Posterior vena cava (tissue), 2 donors: ENCODE data around the gene VPREB3. TPM values are rescaled to one million over a fixed set of nuclear protein-coding genes. Genes with fewer than 3 reads are reported as not detected.

Source experiments
- DNase-seq: peaks from one replicate; pipeline ENCODE4 v3.0.0-alpha.2; 2020; ENCODE audit warnings: low spot score
- intact Hi-C, 2 donors: fragments of 100-400 bp; cut with DNase I; formaldehyde crosslinking; loops; one replicate each; pipeline versions ENCODE4 v1.14.1 to v1.14.2; 2022 to 2023
- total RNA-seq, 2 donors: library from RNA; stranded (reverse); fragmentation: NEBNext Ultra II Directional; extraction: Animal tissue kit (Norgen Biotek cat#: 25700); gene quantifications; one replicate each; pipeline ENCODE4 v1.2.1, GENCODE V29; 2021
- donor health status: DM: yes; HTN: yes; CAD: no.
- donor health status: DM: yes; HTN: yes; CAD: no.

Gene VPREB3
- total RNA-seq, 2 donors from 2014 or later = 0.43 TPM; not detected in 1

GRCh38 chr22:23713696-23714595, 40.3 kb downstream of the VPREB3 start:
- intact Hi-C loops = no loop called here
- DNase-seq = peak; percentile 69

GRCh38 chr22:23712256-23712655, 42.0 kb downstream of the VPREB3 start:
- peak; percentile 51 for DNase-seq
- intact Hi-C loops = no loop called here

- intact Hi-C loops = no loop called here
- no peak for DNase-seq
Observed at GRCh38 chr22:23709107-23709506, 45.1 kb downstream of the VPREB3 start.

GRCh38 chr22:23708270-23708669, 46.0 kb downstream of the VPREB3 start:
- intact Hi-C loops = no loop called here
- no peak for DNase-seq

GRCh38 chr22:23705358-23705757, 48.9 kb downstream of the VPREB3 start:
- intact Hi-C loops = no loop called here
- DNase-seq = peak; percentile 7

- intact Hi-C loops = no loop called here
- DNase-seq = no peak
Observed at GRCh38 chr22:23704829-23705228, 49.4 kb downstream of the VPREB3 start.

- DNase-seq = no peak
- intact Hi-C loops = no loop called here
Observed at GRCh38 chr22:23704062-23704461, 50.2 kb downstream of the VPREB3 start.

Other genes starting within 250 kb of the VPREB3 start
- gene IGLL1, start 174.1 kb downstream of the VPREB3 start, total RNA-seq = not detected
- gene DRICH1, start 122.1 kb downstream of the VPREB3 start, total RNA-seq = under 1 TPM; 0.19 to 0.42 TPM
- gene RGL4, start 63.4 kb downstream of the VPREB3 start, total RNA-seq = 1 to 10 TPM in 1 of 2 donors, under 1 TPM in 1; 0.24 to 1.7 TPM
- 1 to 10 TPM; 6.2 to 7.7 TPM for gene ZNF70, start 3.3 kb downstream of the VPREB3 start, total RNA-seq
- gene C22orf15, start 8.6 kb upstream of the VPREB3 start, total RNA-seq = not detected
- 10 to 100 TPM; 59.0 to 68.7 TPM for gene CHCHD10, start 13.5 kb upstream of the VPREB3 start, total RNA-seq
- 1 to 10 TPM; 2.8 to 5.8 TPM for gene MMP11, start 18.4 kb upstream of the VPREB3 start, total RNA-seq
- gene SMARCB1, start 32.5 kb upstream of the VPREB3 start, total RNA-seq = 10 to 100 TPM; 42.6 to 45.8 TPM
- gene DERL3, start 84.6 kb upstream of the VPREB3 start, total RNA-seq = under 1 TPM; 0.83 to 0.95 TPM
- 1 to 10 TPM; 4.9 to 7.4 TPM for gene SLC2A11, start 103.5 kb upstream of the VPREB3 start, total RNA-seq
- gene MIF, start 140.0 kb upstream of the VPREB3 start, total RNA-seq = 100 to 1,000 TPM; 385 to 448 TPM
- gene GSTT2B, start 206.8 kb upstream of the VPREB3 start, total RNA-seq = 10 to 100 TPM in 1 of 2 donors, 1 to 10 TPM in 1; 5.6 to 13.1 TPM
- gene DDTL, start 212.5 kb upstream of the VPREB3 start, total RNA-seq = 1 to 10 TPM in 1 of 2 donors, under 1 TPM in 1; 0.90 to 1.7 TPM
- gene DDT, start 220.0 kb upstream of the VPREB3 start, total RNA-seq = 10 to 100 TPM; 48.5 to 50.3 TPM
- 1 to 10 TPM; 1.2 to 3.9 TPM for gene GSTT2, start 225.7 kb upstream of the VPREB3 start, total RNA-seq